Breast epithelium (tissue), 3 donors: Measurements from ENCODE around the gene RABL2A.
"Not testable (repeated sequence)": the region's sequence is repeated elsewhere in the genome, so short reads cannot be mapped to it uniquely, and the experiment has no call there.

Experiments
- CTCF ChIP-seq, 3 donors: fragments of 450-650 bp; IDR thresholded peaks; one replicate each; pipeline ENCODE4 v1.5.1; 2016 to 2017; ENCODE audit warnings: antibody characterized with exemption in 3 of 3, mild to moderate bottlenecking in 3 of 3, moderate library complexity in 3 of 3
- POLR2A ChIP-seq: fragments of 450-650 bp; IDR thresholded peaks from one replicate; pipeline ENCODE4 v1.6.1; 2016; ENCODE audit warnings: antibody characterized with exemption, mild to moderate bottlenecking, moderate library complexity
- POLR2AphosphoS5 ChIP-seq, 3 donors: sonication (generic); formaldehyde crosslinking; IDR thresholded peaks; one replicate each; pipeline ENCODE4 v1.6.1; 2017; ENCODE audit warnings: antibody characterized with exemption in 3 of 3

GRCh38 chr2:113603467-113604084, 23.5 kb upstream of the RABL2A start:
- not testable (repeated sequence) for TF ChIP-seq CTCF (IDR thresholded peaks at IDR 0.05)
- TF ChIP-seq POLR2AphosphoS5 (IDR thresholded peaks at IDR 0.05) (peak in 1 of 3 donors; percentile 17), POLR2A (peak; percentile 43)
